Cardiac fibroblast (primary cell): ENCODE data around the gene INPP5B.

ENCODE experiments used
- DNase-seq, 2 donors: peaks; one replicate each; pipeline versions ENCODE4 v3.0.0 to v3.0.0-alpha.2; 2010; ENCODE audit warnings: low read depth in 2 of 2
- H3K4me3 ChIP-seq, 2 donors: replicated peaks in 1 of 2; 1 replicate in 1 of 2; 2 replicates in 1 of 2; pipeline ENCODE4 v1.5.1; 2011; ENCODE audit warnings: low read depth in 2 of 2, low read length in 2 of 2, mild to moderate bottlenecking in 2 of 2, moderate library complexity in 1 of 2
- TF ChIP-seq, protein P1 (sequence below): IDR thresholded peaks from one replicate; pipeline ENCODE4 v1.5.1; 2011; ENCODE audit warnings: low read depth, mild to moderate bottlenecking, low read length, inconsistent platforms

The INPP5B gene

DNA sequence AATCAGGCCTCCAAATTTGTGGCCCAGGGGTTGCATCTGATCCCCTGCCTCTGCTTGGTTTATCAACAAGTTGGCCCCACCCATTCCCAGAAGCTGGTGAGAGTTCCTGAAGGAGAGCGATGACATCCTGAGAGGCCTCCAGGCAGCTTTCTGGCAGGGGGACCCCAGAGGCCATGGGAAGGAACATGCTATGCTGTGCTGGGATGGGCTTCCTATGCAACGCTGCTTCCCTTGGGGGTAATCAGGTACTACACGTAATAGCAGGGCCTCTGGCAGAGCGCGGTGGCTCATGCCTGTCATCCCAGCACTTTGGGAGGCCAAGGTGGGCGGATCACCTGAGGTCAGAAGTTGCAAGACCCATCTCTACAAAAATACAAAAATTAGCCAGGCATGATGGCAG lies 79.1 kb downstream of the INPP5B start:
- no peak overlapping the region for H3K4me3 ChIP-seq
- no peak for DNase-seq
- TF ChIP-seq, protein P1, sequence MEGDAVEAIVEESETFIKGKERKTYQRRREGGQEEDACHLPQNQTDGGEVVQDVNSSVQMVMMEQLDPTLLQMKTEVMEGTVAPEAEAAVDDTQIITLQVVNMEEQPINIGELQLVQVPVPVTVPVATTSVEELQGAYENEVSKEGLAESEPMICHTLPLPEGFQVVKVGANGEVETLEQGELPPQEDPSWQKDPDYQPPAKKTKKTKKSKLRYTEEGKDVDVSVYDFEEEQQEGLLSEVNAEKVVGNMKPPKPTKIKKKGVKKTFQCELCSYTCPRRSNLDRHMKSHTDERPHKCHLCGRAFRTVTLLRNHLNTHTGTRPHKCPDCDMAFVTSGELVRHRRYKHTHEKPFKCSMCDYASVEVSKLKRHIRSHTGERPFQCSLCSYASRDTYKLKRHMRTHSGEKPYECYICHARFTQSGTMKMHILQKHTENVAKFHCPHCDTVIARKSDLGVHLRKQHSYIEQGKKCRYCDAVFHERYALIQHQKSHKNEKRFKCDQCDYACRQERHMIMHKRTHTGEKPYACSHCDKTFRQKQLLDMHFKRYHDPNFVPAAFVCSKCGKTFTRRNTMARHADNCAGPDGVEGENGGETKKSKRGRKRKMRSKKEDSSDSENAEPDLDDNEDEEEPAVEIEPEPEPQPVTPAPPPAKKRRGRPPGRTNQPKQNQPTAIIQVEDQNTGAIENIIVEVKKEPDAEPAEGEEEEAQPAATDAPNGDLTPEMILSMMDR: no peak

DNA sequence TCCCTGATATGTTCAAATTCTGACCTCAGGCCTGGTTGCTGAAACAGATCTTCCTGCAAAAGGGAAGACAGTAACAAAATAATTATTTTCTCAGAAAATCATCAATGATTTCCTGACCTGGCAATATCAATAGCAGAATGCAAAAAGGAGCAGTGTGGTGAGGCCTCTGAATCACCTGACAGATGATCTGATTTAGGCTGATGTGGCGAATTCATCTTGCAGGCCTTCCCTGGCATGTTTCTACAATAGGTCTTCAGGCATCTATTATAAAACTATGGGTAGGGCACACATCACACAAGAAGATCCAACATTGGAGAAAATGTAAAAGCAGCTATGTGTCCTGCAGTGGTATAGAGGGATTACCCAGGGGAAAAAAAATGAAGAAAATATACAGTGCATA lies 80.4 kb downstream of the INPP5B start:
- DNase-seq: no peak
- no peak overlapping the region for H3K4me3 ChIP-seq
- TF ChIP-seq, protein P1: no peak

DNA sequence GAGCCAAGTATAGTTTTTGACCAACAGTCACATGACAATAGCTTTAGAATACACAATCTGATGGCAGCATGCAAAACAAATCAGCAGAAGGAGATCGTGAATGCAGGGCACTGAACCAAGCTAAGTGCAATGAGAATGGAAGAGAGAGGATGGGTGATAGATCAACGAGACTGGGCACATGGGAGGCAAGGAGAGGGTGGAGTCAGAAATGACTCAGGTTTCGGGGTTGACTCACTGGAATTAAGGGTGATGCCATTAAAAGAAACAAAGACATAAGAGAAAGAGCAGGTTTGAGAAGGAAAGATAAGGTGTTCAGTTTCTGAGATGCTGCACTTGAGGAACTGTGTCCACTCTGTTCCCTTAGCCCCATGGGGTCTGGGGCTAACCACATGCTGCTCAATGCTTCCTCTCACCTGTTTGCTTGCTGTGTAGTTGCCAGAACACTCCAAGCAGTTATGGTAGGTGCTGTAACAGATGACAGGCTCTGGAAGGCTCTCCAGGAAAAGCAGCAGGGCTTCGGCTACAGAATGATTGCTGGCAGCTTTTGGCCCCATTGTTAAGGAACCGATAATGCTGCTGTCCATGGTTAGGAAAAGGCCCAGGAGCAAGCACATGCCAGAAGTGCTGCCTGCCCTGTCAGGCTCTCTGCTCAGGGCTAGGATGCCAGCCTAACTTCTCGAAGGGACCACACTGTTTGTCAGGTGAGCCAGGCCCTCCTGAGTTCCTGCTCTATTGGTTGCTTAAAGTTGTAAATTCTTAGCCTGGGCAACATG lies 81.3 kb downstream of the INPP5B start:
- peak in 1 of 2 donors; percentile 63 for DNase-seq

DNA sequence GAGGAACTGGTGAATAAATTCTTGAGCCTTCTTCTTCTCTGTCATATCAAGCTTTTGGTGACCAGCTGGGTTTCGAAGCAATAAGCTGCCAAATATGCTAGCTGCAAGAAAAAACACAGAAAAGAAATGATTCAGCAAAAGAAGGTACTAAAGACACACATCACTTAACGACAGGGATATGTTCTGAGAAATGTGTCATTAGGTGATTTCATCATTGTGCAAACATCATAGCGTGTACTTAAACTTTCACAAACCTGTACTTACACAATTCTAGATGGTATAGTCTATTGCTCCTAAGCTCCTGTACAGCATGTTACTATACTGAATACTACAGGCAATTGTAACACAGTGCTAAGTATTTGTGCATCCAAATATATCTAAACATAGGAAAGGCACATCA lies 84.5 kb downstream of the INPP5B start:
- peak in 1 of 2 donors; percentile 60 for DNase-seq
- TF ChIP-seq, protein P1: no peak
- H3K4me3 ChIP-seq: no peak overlapping the region

More for the DNA sequence above, 81.3 kb downstream of the INPP5B start:
- TF ChIP-seq, protein P1: no peak
- H3K4me3 ChIP-seq: no peak overlapping the region

DNA sequence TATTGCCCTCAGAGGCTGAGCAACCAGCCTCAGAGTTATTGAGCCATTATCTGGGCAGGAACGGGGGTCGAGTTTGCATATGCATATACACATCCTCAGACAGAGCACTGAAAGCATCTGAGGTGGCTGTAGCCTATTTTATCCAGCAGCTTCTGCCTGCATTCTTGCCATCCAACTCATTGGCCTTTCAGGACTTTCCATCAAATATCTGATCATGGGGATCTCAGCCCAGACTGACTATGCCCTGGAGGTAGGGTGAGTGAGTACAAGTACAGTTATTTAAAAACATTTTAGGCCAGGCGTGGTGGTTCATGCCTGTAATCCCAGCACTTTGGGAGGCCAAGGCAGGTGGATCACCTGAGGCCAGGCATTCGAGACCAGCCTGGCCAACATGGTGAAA lies 85.7 kb downstream of the INPP5B start:
- no peak overlapping the region for H3K4me3 ChIP-seq
- TF ChIP-seq, protein P1: no peak
- DNase-seq: no peak

DNA sequence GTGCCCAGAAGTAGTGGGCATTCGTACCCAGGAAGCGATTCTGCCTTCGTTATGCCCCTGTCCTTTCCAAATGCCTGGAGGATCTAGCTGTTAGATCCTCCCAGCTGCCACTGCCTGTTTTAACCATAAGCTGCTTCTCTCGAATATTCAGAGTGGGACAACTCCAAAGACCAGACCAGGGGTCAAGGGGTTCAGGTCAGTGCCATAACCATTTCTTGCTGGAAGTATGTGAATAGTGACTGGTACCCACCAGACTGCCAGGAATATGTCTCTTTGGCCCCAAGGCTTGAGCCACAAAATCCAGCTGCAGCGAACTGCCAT lies 86.5 kb downstream of the INPP5B start:
- no peak for DNase-seq
- H3K4me3 ChIP-seq: peak overlapping the region; percentile 89 to 93
- TF ChIP-seq, protein P1: no peak
